RPMI7951 (cell line): Measurements from ENCODE around the gene KIAA0513. TPM values are rescaled to one million over a fixed set of nuclear protein-coding genes. Genes with fewer than 3 reads are reported as not detected.
A peak's percentile ranks its signal among the peaks of the same experiment; 100 is the strongest.

Experiments
- DNase-seq: peaks from one replicate; pipeline ENCODE4 v3.0.0-alpha.2; 2012; ENCODE audit warnings: low read depth
- total RNA-seq: library from RNA; depleted of rRNA; stranded (reverse); fragments of >200 nt; shearing (Covaris generic); gene quantifications from 2 replicates; pipeline ENCODE4 v1.2.3, GENCODE V29; 2014; rRNA removed

Gene KIAA0513, protein sequence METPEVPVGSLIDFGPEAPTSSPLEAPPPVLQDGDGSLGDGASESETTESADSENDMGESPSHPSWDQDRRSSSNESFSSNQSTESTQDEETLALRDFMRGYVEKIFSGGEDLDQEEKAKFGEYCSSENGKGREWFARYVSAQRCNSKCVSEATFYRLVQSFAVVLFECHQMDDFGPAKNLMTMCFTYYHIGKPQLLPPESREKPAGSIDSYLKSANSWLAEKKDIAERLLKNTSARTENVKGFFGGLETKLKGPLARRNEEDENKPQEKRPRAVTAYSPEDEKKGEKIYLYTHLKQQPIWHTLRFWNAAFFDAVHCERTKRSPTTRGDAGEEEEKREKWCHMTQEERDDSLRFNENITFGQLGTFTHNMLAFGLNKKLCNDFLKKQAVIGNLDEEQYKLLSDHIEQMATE
- 2.6 and 3.5 TPM in 2 replicates for total RNA-seq

DNA sequence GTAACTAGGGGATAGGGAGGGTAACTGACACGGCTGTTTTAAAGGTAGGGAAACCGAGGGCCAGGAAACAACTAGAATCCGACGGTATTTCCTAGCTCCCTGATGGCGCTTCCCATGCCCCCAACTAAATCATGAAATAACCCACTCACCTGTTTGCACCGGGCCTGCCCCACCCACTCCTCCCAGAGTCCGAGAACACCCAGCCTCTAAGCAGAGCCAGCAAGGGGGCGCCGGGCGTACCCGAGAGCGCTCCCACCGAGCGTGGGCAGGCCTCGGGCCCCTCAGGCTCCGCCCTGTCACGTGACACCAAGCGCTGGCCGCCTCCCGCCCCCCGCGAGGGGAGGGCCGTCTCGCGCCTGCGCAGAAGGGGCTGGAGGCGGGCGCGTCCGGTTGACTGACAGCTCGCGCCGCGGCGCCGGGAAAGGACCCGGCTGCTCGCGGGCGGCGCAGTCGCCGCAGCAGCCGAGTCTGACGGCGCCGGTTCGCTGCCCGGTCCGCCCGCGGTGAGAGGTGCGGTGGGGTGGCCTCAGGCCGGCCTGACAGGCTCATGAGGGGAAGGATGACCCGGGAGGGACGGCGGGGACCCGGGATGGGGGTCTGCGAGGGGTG is at the start of gene KIAA0513:
Gene KIAA0513, plus strand, starts transcription at position 447 of the 609 bp plus-strand sequence. CDS start 39,277 bp downstream, outside the sequence.
- peak; percentile 87 for DNase-seq

DNA sequence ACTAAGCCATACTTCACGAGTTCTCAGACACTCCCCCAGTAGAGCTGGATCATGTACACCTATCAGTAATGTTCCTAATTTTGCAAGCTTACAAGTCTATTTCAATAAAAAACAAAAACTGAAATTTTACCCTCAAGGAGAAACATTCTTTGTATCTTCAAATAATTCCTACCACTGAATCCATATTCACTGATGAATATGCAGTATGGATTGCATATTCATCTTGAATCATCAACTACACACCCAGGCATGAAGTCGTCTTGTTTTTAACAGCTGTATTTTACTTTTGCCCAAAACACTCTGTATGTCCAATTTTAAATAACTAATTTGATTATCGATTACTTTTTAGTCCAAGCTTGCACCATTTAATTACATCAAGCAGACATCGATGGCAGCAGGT is 48.1 kb upstream of the KIAA0513 start:
- no peak for DNase-seq

DNA sequence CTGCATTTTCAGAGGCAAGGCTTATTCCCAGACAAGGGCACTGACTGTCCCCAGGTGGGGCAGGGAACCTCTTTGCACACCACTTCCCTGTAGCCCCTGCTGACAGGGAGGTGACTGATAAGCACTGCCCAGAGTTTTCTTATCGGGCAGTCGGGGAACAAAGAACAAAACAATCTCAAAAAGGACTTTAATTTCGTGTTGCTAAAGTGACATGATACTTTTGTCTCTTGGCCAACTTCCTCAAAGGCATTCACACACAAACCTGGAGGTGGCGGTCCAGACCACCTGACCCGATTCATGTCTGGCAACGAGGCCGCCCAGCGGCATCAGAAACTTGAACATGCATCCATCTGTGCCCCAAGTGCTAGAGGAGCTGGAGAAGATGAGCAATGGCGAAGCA is 45.2 kb upstream of the KIAA0513 start:
- no peak for DNase-seq

DNA sequence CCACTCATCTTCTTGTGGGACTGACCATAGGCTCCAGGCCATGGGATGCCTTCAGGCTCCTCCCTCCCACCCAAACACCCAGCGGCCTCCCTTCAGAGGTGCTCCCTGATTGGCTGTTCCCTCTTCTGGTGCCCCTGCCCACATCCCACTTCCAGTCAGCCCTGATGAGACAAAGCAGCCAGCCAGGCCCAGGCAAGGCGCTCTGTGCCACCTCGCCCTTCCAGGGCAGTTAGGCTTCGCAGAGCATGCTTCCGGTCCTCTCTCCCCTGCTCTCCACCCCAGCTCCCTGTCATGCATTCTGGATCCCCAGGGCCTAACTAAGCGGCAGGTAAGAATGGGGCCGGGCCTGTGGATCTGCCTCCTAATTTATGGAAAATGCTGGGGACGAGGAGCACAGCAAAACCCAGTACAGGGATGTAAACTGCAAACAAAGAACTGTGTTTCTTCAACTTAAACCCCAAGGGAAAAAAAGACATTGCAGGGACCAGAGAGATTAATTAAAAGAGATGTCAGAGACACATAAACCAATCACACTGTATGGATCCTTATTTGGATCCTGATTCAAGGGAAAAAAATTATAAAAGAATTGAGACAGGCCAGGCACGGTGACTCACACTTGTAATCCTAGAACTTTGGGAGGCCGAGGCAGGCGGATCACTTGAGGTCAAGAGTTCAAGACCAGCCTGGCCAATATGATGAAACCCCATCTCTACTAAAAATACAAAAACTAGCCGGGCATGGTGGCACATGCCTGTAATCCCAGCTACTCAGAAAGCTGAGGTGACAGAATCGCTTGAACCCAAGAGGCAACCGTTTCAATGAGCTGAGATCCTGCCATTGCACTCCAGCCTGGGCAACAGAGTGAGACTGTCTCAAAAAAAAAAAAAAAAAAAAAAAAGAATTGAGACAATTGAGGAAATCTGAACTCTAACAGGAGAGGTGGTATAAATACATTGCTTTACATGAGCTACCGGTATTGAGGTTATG is 42.2 kb upstream of the KIAA0513 start:
- peak; percentile 85 for DNase-seq

DNA sequence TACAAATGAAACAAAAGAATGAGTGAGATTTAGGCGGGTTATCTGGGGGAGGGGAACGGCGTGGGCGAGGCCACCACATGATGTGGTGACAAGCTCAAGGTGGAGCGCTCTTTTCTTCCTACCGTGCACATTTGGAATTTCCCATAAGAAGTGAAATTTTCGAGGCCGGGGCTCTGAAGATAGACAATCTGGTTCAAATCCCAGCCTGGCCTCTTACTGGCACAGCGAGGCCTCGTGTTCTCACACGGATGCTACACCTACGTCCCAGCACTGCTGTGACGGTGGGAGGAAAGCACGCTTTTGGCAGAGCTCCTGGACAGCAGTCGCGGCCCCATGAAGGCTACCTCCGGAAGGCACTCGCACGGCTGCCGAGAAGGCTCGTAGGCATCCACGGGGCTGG is 41.5 kb upstream of the KIAA0513 start:
- DNase-seq = no peak

DNA sequence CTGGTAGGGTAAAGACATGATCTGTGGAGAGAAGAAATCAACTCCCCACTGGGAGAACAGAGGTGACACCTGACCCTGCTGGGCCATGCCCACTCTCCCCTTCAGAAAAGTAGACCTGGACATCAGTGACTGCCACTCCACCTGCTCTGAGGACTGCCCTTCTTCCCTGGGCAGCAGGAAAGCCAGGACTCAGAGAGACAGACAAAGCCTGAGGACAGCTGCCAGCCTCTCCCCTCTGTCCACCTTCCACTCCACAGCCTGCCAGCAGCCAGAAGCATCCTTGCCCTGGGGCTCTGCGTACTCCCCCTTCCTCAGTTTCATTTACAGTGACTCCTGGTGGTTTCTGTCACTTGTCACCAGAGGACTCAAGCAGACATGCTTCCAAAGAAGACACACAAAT is 40.7 kb upstream of the KIAA0513 start:
- DNase-seq = no peak

DNA sequence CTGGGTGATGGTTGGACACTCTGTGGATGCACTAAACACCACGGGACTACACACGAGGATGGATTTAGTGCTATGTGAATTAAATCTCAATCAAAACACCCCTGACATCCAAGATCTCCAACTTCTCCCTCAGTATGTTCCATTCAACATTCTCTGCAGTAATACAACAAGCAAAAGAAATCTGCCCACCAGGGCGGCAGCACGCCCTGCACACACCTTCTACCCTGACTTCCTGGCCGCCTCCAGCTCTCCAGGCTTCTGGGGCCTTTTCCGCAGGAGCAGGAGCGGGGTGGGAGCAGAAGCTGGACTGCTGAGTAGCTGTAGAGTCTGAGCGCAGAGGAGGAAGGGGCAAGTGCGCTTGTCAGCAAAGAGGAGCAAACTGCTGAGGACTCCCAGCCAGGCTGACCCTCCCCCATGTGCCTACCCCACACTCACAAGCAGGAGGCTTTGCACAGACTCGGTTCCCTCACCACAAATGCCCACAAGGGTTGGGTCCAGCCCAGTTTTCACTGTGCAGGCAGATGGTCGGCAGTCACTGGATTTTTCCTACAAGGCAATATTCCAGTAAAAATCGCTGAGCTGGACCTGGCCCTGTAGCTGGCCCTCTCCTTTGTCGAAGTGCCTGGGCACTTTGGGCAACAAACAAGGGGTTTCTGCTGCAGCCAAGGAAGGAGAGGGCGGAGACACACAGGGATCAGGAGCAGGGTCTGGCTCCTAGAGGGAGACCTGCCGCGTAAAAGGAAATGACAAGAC is 39.1 kb upstream of the KIAA0513 start:
- no peak for DNase-seq

DNA sequence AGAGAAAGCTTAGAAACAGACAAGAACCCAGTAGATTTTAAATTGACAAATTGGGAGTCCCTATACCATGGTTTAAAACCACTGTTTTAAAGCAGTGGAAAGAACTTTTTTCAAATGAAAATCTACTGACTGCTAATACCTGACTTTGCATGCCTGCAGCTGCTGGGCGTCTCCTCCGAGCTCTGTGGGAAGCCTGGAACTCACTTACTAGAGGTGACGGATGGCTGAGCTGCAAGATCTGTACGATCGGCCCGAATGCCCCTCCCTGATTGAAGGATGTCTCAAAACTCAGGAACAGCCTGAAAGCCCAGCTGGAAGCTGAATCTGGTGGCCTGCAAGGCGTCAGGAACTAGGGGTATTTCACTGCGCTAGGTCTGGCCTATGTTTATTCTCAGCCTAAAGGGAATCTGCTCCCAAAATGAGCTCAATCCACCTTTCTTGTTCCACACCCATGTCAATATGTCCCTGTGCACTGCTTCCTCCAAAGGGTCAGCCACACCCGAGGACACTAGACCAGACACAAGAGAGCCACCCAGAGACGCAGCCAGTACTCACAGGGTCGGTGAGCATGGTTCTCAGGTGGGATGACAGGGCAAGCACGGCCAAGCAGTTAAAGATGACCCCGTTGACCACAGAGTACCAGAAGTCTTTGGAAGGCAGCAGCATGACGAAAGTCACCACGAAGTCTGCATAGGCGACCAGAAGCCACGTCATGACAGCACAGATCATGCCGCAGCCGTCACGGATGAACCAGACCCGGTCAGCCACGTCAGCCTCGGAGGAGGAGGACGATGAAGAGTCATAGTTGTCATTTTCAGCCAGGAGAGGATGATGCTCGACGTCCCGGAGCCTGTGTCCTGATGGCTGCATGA is 37.6 kb upstream of the KIAA0513 start:
- no peak for DNase-seq

DNA sequence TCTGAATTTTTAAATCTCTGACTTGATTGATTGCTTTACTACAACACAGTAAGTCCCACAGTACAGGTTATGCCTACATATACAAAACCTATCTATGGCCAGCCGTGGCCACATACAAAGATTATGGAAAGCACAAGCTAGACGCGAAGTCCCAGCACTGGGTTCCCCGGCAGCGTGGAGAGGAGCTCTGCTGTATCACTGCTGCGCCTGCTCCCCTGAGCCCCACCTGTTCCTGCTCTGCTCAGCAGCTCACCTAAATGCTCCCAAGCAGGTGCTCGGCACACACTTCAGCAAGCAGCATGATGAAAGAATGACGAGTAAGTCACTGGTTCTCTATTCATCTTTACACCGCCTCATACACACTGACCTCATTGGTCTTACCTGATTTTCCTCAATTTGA is 36.8 kb upstream of the KIAA0513 start:
- no peak for DNase-seq

DNA sequence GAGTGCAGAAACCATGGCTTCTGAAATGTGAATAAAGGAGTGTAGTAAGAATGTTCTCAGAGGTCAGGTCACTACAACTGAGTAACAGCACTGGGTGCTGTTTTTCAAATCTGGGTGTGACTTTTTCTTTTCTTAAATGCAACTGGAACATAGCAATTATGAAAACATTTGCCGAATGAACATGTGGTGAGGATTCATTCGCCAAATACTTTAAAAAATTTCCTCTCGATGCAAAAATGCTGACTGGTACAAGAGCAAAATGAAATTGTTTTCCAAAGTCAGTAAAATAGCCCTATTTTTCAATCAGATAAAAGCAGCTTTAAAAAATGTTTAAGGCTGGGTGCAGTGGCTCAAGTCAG is 34.9 kb upstream of the KIAA0513 start:
- DNase-seq = no peak

DNA sequence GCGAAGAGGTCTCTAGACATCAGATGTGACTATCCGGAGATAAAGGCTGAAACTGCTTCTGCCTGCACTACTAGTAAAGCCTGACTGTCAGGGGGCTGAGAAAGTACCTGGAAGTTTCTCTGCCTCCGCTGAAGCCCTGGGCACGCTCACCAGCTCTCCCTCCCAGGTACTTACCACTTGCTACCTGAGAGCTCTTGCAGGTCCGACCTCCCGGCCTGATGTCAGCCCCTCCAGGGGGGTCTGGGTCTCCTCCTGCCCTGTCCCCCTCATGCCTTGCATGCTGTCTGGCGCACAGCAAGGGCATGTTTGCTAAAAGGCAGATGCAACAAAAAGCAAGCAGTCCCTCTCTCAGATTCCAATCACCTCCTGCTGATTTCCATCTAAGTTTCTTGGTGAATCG is 33.7 kb upstream of the KIAA0513 start:
- no peak for DNase-seq

DNA sequence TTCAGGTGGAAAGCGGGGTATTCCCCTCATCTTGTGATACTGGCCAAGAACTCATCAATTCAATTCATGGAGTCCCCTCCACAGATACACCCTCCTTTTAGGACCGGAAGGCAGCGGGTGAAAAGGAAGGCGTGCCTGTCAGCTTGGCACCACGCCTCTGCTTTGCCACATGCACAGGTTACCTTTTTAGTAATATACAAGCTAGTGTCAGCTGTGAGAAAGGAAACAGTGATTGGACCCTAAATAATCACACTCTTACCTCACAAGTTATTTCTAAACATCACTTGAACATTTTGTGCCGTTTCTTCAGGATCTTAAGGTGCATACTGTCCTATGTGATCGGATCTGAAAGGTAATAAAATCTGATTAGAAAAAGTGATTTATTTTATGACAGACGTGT is 31.9 kb upstream of the KIAA0513 start:
- DNase-seq = no peak

DNA sequence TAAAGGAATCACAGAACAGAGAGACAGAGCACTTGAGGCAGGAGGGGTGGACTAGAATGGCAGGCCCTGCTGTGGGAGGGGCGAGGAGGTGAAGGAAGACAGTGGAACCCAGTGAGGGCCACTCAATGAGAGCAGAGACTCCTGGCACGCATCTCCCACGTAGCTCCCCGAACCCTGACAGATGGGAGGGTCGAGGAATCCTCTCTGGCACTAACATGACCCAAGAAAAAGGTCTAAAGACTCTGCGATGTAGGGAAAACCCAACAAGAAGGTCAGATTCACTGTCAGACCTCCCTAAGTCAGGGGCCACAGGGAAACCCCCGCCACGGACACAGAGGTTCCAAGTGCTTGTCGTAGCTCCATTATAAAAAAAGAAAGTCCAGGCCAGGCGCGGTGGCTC is 31.2 kb upstream of the KIAA0513 start:
- DNase-seq = no peak

DNA sequence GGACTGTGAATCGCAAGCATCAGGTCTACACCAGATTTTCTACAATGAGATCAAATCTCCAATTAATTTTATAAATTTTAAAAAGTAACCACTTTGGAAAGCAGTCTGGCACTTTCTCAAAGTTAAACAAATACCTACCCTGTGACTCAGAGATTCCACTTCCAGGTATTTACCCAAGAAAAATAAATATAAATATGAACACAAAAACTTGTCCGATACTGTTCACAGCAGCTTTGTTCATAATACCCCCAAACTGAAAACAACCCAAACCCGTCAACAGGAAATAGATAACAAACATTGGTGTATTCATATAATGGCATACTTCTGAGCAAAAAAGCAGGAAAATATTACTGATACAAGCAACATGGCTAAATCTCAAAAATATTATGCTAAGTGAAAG is 28.4 kb upstream of the KIAA0513 start:
- no peak for DNase-seq

DNA sequence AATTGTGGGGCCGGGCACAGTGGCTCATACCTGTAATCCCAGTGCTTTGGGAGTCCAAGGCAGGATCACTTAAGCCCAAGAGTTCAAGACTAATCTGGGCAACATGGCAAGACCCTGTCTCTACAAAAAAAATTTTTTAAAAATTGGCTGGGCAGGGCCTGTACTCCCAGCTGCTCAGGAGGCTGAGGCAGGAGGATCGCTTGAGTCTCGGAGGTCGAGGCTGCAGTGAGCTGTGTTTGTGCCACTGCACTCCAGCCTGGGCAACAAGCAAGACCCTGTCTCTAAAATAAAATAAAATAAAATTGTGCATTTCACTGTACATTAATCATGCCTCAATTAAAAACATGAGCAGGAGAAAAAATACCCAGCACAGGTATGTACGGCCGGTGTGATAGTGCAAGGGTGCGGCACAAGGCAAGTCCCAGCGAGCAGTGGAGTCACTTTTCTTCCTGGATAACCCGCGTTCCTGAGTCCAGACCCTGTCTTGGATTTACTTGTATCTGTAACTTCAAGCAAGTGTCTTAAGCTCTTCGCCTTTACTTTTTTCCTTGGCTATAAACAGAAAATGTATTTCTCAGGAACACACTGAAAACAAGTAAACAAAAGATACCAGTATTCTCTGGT is 27.6 kb upstream of the KIAA0513 start:
- no peak for DNase-seq

DNA sequence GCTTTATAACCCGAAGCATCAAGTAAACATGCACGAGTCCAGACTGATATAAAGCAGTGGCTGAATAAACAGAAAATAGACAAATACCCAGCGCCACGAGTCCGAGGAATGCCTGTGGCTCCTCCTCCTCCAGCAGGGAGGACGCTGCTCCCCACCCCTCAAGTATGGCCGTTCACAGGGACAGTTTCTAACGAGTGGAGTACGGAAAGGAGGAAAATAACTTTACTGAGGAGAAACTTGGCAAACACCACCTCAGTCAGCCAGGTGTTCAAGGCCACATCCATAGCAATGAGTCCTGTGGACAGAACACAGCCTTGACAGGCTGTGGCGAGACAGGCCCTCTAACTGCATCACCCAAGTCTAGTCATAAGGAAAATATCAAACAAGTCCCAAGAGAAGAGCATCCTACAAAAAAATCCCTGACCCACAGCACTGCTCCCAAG is 25.5 kb upstream of the KIAA0513 start:
- no peak for DNase-seq

DNA sequence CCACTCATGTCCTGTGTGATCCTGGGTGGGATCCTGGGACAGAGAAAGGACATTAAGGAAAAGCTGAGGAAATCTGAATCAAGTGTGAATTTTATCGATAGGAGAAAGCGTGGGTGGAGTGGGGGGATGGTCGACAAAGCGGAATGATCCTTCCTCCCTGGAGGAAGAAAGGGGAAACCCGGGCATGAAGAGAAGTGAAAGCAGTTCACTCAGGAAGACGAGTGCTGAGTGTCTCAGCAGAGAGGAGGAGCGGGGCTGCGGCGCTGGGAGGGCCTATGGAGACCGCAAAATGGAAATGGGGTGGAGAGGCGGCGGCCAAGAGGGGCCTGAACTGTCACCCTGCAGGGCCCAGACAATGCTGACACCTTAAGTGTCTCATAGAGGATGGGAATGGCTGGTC is 25.0 kb upstream of the KIAA0513 start:
- DNase-seq = no peak

DNA sequence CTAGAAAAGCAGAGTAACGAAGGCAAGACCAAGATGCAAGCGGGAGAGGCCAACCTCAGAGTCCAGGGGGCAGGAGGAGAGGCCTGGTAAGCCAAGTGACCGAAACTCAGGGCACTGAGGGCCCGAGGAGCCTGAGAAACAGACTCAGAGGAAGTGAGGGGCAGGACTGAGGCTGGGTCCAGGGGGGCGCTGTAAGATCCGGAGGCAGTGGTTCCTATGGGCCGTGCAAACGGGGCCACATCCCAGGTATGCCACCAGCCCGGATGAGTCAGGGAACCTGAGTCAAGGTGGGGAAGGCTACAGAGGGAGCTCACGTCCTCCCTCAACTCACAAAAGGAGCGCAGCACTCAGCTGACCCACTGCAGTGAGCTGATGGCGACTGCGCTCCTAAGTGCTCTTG is 24.5 kb upstream of the KIAA0513 start:
- DNase-seq = no peak

DNA sequence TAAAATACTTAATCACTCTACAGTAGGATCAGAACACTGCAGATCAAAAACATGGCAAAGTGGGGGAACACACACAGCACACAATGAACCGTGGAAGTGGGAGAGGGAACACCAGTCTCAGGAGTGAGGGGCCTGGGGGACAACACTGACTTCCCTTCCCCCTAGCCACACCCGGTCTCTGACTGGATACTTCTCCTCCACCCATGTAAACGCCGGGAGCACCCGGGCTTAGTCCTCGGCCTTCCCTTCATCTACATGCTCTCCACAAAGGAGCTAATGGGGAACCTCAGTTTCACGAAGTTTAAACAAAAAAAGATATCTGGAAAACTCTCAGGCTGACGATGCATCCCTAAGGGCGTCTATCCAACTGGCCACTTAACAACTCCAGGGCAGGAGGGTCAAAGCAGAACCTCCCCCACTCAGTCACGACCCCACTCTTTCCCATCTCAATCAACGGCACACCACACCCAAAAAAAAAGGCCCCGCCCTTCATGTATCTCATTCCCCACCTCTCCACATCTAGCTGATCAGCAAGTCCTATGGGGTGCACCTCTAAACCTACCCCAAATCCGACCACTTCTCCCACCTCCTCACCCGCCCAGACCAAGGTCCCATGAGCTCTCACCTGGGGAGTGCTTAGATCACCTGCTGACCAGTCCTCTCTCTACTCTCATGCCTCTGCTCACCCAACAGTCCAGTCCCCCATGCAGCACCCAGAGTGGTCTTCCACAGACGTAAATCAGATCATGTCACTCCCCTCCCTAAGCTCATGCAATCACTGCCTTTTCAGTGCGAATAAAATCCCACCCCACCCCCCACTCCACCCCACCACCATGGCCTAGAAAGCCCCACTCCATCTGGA is 23.6 kb upstream of the KIAA0513 start:
- DNase-seq = no peak
